ENCODE results near the gene CLEC2D. TPM values are rescaled to one million over a fixed set of nuclear protein-coding genes. Genes with fewer than 3 reads are reported as not detected.

Gene CLEC2D, protein sequence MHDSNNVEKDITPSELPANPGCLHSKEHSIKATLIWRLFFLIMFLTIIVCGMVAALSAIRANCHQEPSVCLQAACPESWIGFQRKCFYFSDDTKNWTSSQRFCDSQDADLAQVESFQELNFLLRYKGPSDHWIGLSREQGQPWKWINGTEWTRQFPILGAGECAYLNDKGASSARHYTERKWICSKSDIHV
- total RNA-seq: 9.4 TPM in 2 replicates

DNA sequence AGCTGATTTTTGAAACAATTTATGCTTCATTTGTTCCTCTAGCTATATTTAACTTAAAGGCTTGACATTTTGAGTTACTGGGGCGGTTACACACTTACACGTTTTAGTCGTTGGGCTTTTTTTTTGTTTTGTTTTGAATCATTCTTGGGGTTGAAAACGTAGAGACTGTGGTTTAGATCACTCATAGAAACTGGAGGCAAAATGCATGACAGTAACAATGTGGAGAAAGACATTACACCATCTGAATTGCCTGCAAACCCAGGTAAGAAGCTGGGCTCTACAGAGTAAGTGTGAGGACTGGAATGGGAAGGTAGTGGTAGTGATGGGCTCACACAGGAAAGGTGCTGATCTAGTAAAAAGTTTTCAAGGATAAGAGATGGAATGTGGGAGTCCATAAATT lies at the start of gene CLEC2D:
CLEC2D (plus strand) TSS at position 180 of the 400 bp plus-strand sequence; CDS start at position 202, 22 bp downstream.
- Histone ChIP-seq H3K36me3 (ENCODE audit: insufficient read depth, low read length) (no peaks in the 10 kb centered on the region), H3K4me2 (ENCODE audit: insufficient read depth, low read length) (no peak within 1 kb of the TSS), H3K4me1 (ENCODE audit: insufficient read depth, low read length) (peaks cover 28% of the 10 kb centered on the region), H4K20me1 (ENCODE audit: insufficient read depth, low read length) (no peaks in the 10 kb centered on the region), H3K79me2 (ENCODE audit: insufficient read depth, low read length) (no peaks in the 10 kb centered on the region), H3K27me3 (ENCODE audit: insufficient read depth, low read length) (no peaks in the 10 kb centered on the region), H3K4me3 (ENCODE audit: insufficient read depth, low read length) (no peak within 1 kb of the TSS), H2AFZ (ENCODE audit: low read length) (no peak within 1 kb of the TSS), H3K27ac (ENCODE audit: low read depth, low read length) (no peak within 1 kb of the TSS), H3K9me3 (ENCODE audit: low read depth, low read length) (no peaks in the 10 kb centered on the region)
- no peak for DNase-seq (ENCODE audit: insufficient read length, low spot score, missing footprints)
- TF ChIP-seq, protein P1, sequence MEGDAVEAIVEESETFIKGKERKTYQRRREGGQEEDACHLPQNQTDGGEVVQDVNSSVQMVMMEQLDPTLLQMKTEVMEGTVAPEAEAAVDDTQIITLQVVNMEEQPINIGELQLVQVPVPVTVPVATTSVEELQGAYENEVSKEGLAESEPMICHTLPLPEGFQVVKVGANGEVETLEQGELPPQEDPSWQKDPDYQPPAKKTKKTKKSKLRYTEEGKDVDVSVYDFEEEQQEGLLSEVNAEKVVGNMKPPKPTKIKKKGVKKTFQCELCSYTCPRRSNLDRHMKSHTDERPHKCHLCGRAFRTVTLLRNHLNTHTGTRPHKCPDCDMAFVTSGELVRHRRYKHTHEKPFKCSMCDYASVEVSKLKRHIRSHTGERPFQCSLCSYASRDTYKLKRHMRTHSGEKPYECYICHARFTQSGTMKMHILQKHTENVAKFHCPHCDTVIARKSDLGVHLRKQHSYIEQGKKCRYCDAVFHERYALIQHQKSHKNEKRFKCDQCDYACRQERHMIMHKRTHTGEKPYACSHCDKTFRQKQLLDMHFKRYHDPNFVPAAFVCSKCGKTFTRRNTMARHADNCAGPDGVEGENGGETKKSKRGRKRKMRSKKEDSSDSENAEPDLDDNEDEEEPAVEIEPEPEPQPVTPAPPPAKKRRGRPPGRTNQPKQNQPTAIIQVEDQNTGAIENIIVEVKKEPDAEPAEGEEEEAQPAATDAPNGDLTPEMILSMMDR (IDR thresholded peaks at IDR 0.05; ENCODE audit: extremely low read depth, low read depth, low read length): no peak

DNA sequence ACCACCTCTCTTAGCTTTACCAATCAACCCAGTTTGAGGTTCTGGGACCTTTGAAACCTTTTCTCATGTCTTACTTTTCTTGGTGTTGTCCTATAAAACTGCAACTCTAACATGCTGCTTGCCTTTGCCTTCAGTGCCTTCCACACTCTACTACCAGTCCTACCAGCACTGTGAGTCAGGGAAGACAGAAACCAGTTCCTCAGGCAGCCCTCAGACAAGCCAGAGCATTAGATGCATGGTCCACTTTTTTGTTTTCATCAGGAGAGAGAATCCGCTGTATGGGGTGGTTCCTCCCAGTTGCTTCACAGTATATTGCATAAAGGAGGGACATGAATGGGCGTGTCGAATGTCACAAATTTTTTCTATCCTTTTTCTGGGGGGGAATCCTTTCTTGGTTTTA lies 44.5 kb upstream of the CLEC2D start:
- H3K79me2 ChIP-seq (ENCODE audit: insufficient read depth, low read length): no peaks in the 10 kb centered on the region
- no peaks in the 10 kb centered on the region for H3K4me1 ChIP-seq (ENCODE audit: insufficient read depth, low read length)
- no peaks in the 10 kb centered on the region for H3K9me3 ChIP-seq (ENCODE audit: low read depth, low read length)
- H3K4me3 ChIP-seq (ENCODE audit: insufficient read depth, low read length): no peak overlapping the region
- no peak for DNase-seq (ENCODE audit: insufficient read length, low spot score, missing footprints)
- H3K27me3 ChIP-seq (ENCODE audit: insufficient read depth, low read length): no peaks in the 10 kb centered on the region
- no peaks in the 10 kb centered on the region for H3K36me3 ChIP-seq (ENCODE audit: insufficient read depth, low read length)
- TF ChIP-seq, protein P1 (IDR thresholded peaks at IDR 0.05; ENCODE audit: extremely low read depth, low read depth, low read length): no peak
- H4K20me1 ChIP-seq (ENCODE audit: insufficient read depth, low read length): no peaks in the 10 kb centered on the region
- no peak overlapping the region for H3K27ac ChIP-seq (ENCODE audit: low read depth, low read length)
- no peak overlapping the region for H2AFZ ChIP-seq (ENCODE audit: low read length)
- no peak overlapping the region for H3K4me2 ChIP-seq (ENCODE audit: insufficient read depth, low read length)

DNA sequence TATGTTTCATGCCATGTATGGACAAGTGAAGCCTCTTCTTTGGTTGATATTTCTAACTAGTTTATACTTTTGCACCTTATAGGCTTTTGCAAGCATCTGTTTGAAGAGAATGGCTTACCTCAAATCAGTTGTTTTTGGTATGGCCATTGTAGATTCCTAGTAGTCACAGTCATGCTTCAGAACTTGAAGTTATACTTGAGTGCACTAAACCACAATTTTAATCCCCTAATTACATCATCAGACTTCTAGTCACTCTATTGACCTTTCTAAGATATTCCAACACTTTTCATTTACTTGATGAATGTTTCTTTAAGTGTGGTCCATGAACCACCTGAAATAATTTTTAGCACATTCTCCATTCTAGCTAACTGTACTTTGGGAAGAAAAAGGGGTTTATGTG lies 43.2 kb upstream of the CLEC2D start:
- Histone ChIP-seq H3K36me3 (ENCODE audit: insufficient read depth, low read length) (no peaks in the 10 kb centered on the region), H4K20me1 (ENCODE audit: insufficient read depth, low read length) (no peaks in the 10 kb centered on the region), H3K27ac (ENCODE audit: low read depth, low read length) (no peak overlapping the region), H2AFZ (ENCODE audit: low read length) (no peak overlapping the region), H3K79me2 (ENCODE audit: insufficient read depth, low read length) (no peaks in the 10 kb centered on the region), H3K4me1 (ENCODE audit: insufficient read depth, low read length) (no peaks in the 10 kb centered on the region), H3K4me2 (ENCODE audit: insufficient read depth, low read length) (no peak overlapping the region), H3K9me3 (ENCODE audit: low read depth, low read length) (no peaks in the 10 kb centered on the region), H3K4me3 (ENCODE audit: insufficient read depth, low read length) (no peak overlapping the region), H3K27me3 (ENCODE audit: insufficient read depth, low read length) (no peaks in the 10 kb centered on the region)
- TF ChIP-seq, protein P1 (IDR thresholded peaks at IDR 0.05; ENCODE audit: extremely low read depth, low read depth, low read length): no peak
- no peak for DNase-seq (ENCODE audit: insufficient read length, low spot score, missing footprints)

DNA sequence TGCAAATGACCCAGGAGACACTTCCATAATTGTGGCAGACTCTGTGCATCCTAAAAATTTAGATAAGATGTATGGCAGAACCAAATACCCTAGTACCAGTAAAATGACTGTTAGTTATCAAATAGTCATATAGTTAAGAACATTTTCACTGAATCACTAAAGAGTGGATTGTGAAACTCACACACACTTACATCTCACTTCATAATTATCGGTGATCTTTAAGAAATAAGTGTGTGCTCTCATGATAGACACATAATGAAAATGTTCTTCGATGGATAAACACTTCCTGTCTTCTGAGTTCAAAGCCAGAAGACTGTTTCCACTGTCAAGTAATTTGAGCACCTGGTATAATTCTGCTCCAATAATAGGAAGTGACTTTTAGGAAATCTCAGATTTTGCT lies 42.7 kb upstream of the CLEC2D start:
- DNase-seq (ENCODE audit: insufficient read length, low spot score, missing footprints): no peak
- H3K79me2 ChIP-seq (ENCODE audit: insufficient read depth, low read length): no peaks in the 10 kb centered on the region
- H3K4me2 ChIP-seq (ENCODE audit: insufficient read depth, low read length): no peak overlapping the region
- no peaks in the 10 kb centered on the region for H3K4me1 ChIP-seq (ENCODE audit: insufficient read depth, low read length)
- TF ChIP-seq, protein P1 (IDR thresholded peaks at IDR 0.05; ENCODE audit: extremely low read depth, low read depth, low read length): no peak
- H3K27me3 ChIP-seq (ENCODE audit: insufficient read depth, low read length): no peaks in the 10 kb centered on the region
- H2AFZ ChIP-seq (ENCODE audit: low read length): no peak overlapping the region
- H4K20me1 ChIP-seq (ENCODE audit: insufficient read depth, low read length): no peaks in the 10 kb centered on the region
- H3K4me3 ChIP-seq (ENCODE audit: insufficient read depth, low read length): no peak overlapping the region
- H3K27ac ChIP-seq (ENCODE audit: low read depth, low read length): no peak overlapping the region
- H3K36me3 ChIP-seq (ENCODE audit: insufficient read depth, low read length): no peaks in the 10 kb centered on the region
- no peaks in the 10 kb centered on the region for H3K9me3 ChIP-seq (ENCODE audit: low read depth, low read length)
